D721Med (cell line): ENCODE data around the gene MAIP1.

Experiments used
- DNase-seq: peaks from one replicate; pipeline ENCODE4 v3.0.0; 2011; ENCODE audit warnings: low spot score; ENCODE audit not compliant: insufficient read length
- FAIRE-seq: peaks from 2 replicates; lab custom pipeline; 2011; peaks lifted over from hg19 to GRCh38; lab: Jason Lieb, UNC
- CTCF ChIP-seq: IDR thresholded peaks from 2 replicates; pipeline ENCODE4 v1.5.1; 2012; ENCODE audit warnings: mild to moderate bottlenecking, control low read depth; ENCODE audit not compliant: insufficient read depth; ENCODE audit errors: missing control alignments

Gene MAIP1

DNA sequence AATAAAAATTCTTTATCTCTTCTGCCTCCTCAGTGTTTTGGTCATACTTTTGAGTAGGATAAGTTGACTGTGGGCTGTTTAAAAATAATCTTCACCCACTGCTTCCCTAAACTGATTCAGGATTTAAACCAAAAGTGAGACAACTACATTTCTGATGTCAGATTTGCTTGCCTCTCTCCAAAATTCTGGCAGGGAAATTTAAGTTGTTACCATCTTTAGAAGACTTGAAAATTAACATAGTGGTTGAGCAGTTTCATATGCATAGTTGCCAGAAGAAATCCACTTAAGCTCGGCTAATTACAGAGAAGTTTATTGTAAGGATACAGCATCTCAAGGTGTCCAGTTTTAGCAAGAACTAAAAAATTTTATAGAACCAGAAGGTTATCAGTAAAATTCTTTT lies 57.0 kb downstream of the MAIP1 start:
- TF ChIP-seq CTCF: no peak
- FAIRE-seq (no peak), DNase-seq (no peak)
